Muscle of leg (tissue), 11 donors: ENCODE results near the gene GPA33. TPM values are rescaled to one million over a fixed set of nuclear protein-coding genes. Genes with fewer than 3 reads are reported as not detected.

Source experiments
- DNase-seq: peaks from one replicate; pipeline ENCODE4 v3.0.0; 2013
- H3K27ac ChIP-seq: one replicate; pipeline ENCODE4 v1.5.1; 2013; ENCODE audit warnings: mild to moderate bottlenecking, low read length, control low read depth
- H3K27me3 ChIP-seq: one replicate; pipeline ENCODE4 v1.6.1; 2013; ENCODE audit warnings: low read length; ENCODE audit not compliant: control insufficient read depth, insufficient read depth
- H3K36me3 ChIP-seq: one replicate; pipeline ENCODE4 v1.6.1; 2013; ENCODE audit warnings: low read length; ENCODE audit not compliant: control insufficient read depth, insufficient read depth
- H3K4me1 ChIP-seq: one replicate; pipeline ENCODE4 v1.6.1; 2013; ENCODE audit warnings: low read length; ENCODE audit not compliant: control insufficient read depth, insufficient read depth
- H3K4me3 ChIP-seq: one replicate; pipeline ENCODE4 v1.5.1; 2013; ENCODE audit warnings: low read length, control low read depth
- H3K9me3 ChIP-seq: replicated peaks from 2 replicates; pipeline ENCODE4 v1.6.1; 2013; ENCODE audit warnings: low read depth, low read length; ENCODE audit not compliant: control insufficient read depth
- WGBS: methylation state at CpG from one replicate; pipeline ENCODE4 v1.1.5; 2013; ENCODE audit warnings: missing lambda C conversion rate; ENCODE audit not compliant: insufficient coverage; 5-methylcytosine and 5-hydroxymethylcytosine counted together
- polyA plus RNA-seq, 8 donors: library from polyadenylated mRNA; unstranded; fragments of 120-200 nt; gene quantifications; one replicate each; pipeline versions ENCODE4 v1.2.1 to v1.2.3, GENCODE V29; 2013; ENCODE audit warnings: inconsistent platforms in 1 of 8, low replicate concordance in 1 of 8; ENCODE audit not compliant: insufficient read length in 8 of 8, insufficient read depth in 1 of 8
- total RNA-seq: library from RNA; stranded (reverse); fragments of 120-200 nt; gene quantifications from one replicate; pipeline ENCODE4 v1.2.4, GENCODE V29; 2013

GPA33 gene
- total and polyA plus RNA-seq, 9 donors = 0.04 to 3.7 (median 0.11) TPM; not detected in 1

DNA sequence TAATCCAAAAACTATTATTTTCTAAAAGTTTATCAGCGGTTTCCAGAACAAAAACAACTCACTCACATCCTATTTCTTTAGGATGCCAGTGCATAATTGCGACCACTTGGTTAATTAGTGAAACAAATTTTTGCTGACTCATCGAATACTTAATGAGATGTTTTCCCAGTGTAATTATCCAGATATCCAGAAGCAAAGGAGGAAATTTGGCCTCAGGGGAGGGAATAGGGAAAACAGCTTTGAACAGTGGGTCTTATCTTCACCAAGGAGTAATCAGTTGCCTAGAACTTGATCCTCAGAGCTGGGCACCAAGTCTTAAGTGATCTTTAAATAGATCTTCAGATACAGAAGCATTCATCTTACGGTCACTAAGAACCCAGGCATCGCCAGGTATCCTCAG lies 28.0 kb upstream of the GPA33 start:
- Histone ChIP-seq H3K4me3 (no peak overlapping the region), H3K27ac (no peak overlapping the region), H3K27me3 (no peaks in the 10 kb centered on the region), H3K4me1 (peaks cover 3% of the 10 kb centered on the region), H3K36me3 (peaks cover 46% of the 10 kb centered on the region), H3K9me3 (no peaks in the 10 kb centered on the region)
- no CpG with 5 or more reads among the region's 5 CpGs for WGBS
- DNase-seq = no peak

- Histone ChIP-seq H3K27me3 (no peaks in the 10 kb centered on the region), H3K36me3 (peaks cover 42% of the 10 kb centered on the region), H3K27ac (no peak overlapping the region), H3K9me3 (no peaks in the 10 kb centered on the region), H3K4me1 (peaks cover 3% of the 10 kb centered on the region), H3K4me3 (no peak overlapping the region)
- whole genome bisulfite sequencing = 82% methylated on average over 9 of the region's 9 CpGs
- no peak for DNase-seq
These were observed 27.0 kb upstream of the GPA33 start for GRCh38 chr1:167117225-167117624.

- H3K9me3 ChIP-seq = no peaks in the 10 kb centered on the region
- H3K36me3 ChIP-seq = peaks cover 35% of the 10 kb centered on the region
- H3K4me3 ChIP-seq = no peak overlapping the region
- no peak for DNase-seq
- 17% methylated on average over 1 of the region's 1 CpG for WGBS
- no peaks in the 10 kb centered on the region for H3K27me3 ChIP-seq
- no peaks in the 10 kb centered on the region for H3K4me1 ChIP-seq
- H3K27ac ChIP-seq = no peak overlapping the region
These were observed 26.0 kb upstream of the GPA33 start for GRCh38 chr1:167116174-167116573.

GRCh38 chr1:167115655-167116054 lies 25.5 kb upstream of the GPA33 start:
- H3K4me3 ChIP-seq = no peak overlapping the region
- H3K4me1 ChIP-seq = no peaks in the 10 kb centered on the region
- no peak overlapping the region for H3K27ac ChIP-seq
- H3K9me3 ChIP-seq = no peaks in the 10 kb centered on the region
- H3K27me3 ChIP-seq = no peaks in the 10 kb centered on the region
- no CpG with 5 or more reads among the region's 5 CpGs for WGBS
- no peak for DNase-seq
- peaks cover 35% of the 10 kb centered on the region for H3K36me3 ChIP-seq

GRCh38 chr1:167114725-167115124 lies 24.5 kb upstream of the GPA33 start:
- no peaks in the 10 kb centered on the region for H3K27me3 ChIP-seq
- no peak for DNase-seq
- peaks cover 35% of the 10 kb centered on the region for H3K36me3 ChIP-seq
- no peak overlapping the region for H3K4me3 ChIP-seq
- H3K27ac ChIP-seq = no peak overlapping the region
- no peaks in the 10 kb centered on the region for H3K9me3 ChIP-seq
- no peaks in the 10 kb centered on the region for H3K4me1 ChIP-seq

DNA sequence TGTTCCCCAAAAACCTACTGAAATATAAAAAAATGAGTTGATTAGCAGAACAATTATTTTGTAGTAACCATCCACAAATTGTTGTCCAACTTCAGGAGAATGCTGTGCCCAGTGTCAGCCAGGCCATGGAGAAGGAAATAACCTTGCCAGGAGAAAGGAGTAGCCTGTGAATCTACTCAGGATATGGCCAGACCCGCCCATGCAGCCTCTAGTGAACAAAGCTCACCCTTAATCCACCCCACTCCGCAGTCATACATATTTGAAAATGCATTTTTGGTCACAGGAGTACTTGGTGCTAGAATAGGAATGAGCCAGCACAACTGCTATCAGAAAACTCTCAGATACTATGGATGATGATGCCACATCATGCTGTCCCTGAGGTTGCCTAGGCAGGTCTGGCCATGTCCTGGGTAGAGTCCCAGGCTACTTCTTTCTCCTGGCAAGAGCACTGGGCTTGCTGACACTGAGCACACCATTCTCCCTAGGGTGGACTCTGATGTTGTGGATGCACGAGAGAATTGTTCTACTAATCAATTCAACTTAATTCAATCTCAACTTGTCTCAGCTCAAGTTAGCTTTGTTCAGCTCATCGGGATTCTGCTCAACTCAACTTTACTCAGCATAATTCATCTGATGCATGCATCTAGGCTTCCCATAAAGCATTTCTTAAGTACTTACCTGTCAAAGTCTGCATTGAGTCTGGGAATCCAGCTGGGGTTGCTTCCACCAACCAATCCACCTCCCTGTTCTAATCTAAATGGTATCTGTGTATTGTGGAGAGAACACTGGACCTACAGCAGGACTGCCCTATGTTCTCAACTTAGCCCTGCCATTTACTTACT lies 21.9 kb upstream of the GPA33 start:
- Histone ChIP-seq H3K4me1 (peaks cover 4% of the 10 kb centered on the region), H3K9me3 (no peaks in the 10 kb centered on the region), H3K4me3 (no peak overlapping the region), H3K36me3 (peaks cover 17% of the 10 kb centered on the region), H3K27me3 (no peaks in the 10 kb centered on the region), H3K27ac (no peak overlapping the region)
- 78% methylated on average over 1 of the region's 4 CpGs for WGBS
- DNase-seq = no peak

GRCh38 chr1:167110586-167110985 lies 20.4 kb upstream of the GPA33 start:
- peaks cover 6% of the 10 kb centered on the region for H3K4me1 ChIP-seq
- H3K27ac ChIP-seq = no peak overlapping the region
- no peaks in the 10 kb centered on the region for H3K27me3 ChIP-seq
- H3K4me3 ChIP-seq = no peak overlapping the region
- no peaks in the 10 kb centered on the region for H3K9me3 ChIP-seq
- WGBS = 87% methylated on average over 3 of the region's 3 CpGs
- H3K36me3 ChIP-seq = peaks cover 19% of the 10 kb centered on the region
- no peak for DNase-seq

DNA sequence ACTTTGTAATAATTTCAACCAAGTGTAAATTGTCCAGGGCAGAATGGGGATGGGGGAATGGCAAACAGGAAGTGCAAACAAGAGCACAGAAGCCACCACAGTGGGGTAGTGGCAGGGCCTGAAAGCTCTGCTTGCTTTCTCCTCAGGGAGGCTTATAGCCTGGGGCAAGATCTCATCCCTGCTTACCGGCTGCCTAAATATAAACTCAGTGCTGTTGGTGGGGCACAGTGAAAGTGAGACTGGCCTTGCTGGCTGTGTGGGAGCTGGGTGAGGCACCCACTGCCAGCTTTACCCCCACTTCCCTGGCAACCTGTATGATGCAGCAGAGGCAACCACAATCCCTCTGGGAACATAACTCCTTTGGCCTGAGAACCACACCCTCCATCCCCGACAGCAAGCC lies 18.9 kb upstream of the GPA33 start:
- peaks cover 17% of the 10 kb centered on the region for H3K4me1 ChIP-seq
- H3K4me3 ChIP-seq = no peak overlapping the region
- H3K27ac ChIP-seq = no peak overlapping the region
- no peaks in the 10 kb centered on the region for H3K27me3 ChIP-seq
- peaks cover 13% of the 10 kb centered on the region for H3K36me3 ChIP-seq
- no peaks in the 10 kb centered on the region for H3K9me3 ChIP-seq
- DNase-seq = no peak
- WGBS = 94% methylated on average over 2 of the region's 2 CpGs

DNA sequence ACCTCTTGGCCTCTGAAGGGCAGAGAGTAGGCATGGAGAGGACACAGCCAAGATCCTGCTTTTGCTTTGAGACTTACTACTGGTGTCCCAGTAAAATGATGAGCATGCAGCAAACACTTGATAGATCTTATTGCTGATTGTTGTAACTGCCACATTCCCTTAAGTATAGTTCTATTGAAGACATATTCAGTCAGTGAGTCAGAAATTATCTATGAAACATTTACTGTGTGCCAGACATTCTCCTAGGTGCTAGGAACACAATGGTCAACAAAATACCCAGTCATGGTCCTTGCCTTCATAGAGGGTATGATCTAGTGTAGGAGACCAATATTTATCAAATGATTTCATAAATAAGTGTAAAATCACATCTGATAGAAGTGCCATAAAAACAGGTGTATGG lies 17.3 kb upstream of the GPA33 start:
- peaks cover 17% of the 10 kb centered on the region for H3K4me1 ChIP-seq
- H3K4me3 ChIP-seq = no peak overlapping the region
- H3K27me3 ChIP-seq = no peaks in the 10 kb centered on the region
- H3K36me3 ChIP-seq = peaks cover 7% of the 10 kb centered on the region
- H3K27ac ChIP-seq = no peak overlapping the region
- H3K9me3 ChIP-seq = no peaks in the 10 kb centered on the region
- no peak for DNase-seq

DNA sequence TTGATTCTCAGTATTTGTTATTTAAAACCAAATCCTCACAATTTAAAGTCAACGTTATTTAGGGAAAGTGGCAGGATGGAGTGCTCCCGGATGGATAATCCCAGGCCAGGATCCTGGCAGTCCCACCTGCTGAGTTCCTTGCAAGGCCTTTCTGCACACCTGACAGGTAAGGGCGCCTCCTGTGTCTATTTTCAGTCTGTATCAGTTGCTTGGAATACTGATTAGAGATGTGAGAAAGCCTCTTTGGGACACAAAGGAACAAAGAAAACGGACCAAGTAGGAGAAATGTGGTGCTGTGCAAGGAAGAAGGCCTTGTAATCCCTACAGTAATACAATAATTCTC lies 15.9 kb upstream of the GPA33 start:
- Histone ChIP-seq H3K36me3 (peaks cover 9% of the 10 kb centered on the region), H3K4me3 (no peak overlapping the region), H3K27me3 (no peaks in the 10 kb centered on the region), H3K9me3 (no peaks in the 10 kb centered on the region), H3K4me1 (peaks cover 17% of the 10 kb centered on the region), H3K27ac (no peak overlapping the region)
- no CpG with 5 or more reads among the region's 4 CpGs for WGBS
- DNase-seq = no peak
